ENCODE data around the gene MRPS18A. TPM values are rescaled to one million over a fixed set of nuclear protein-coding genes. Genes with fewer than 3 reads are reported as not detected.

Gene MRPS18A
- total and polyA plus RNA-seq, 9 of the 15 experiments (the other 6 are each of a cell fraction or from before 2014, with no cell fraction given): 87.5 to 243 (median 125) TPM

- TF ChIP-seq CEBPG (CRISPR knock-in tag; IDR thresholded peaks at IDR 0.05) (peak; percentile 100), CEBPG (tag; conservative IDR thresholded peaks at IDR 0.05 in 1 of 2, IDR thresholded peaks at IDR 0.05 in 1 of 2) (peak; percentile 93 to 100), ELK3 (CRISPR knock-in tag; IDR thresholded peaks at IDR 0.05) (0 out of 2 replicates have a peak, but pooled peaks have one; percentile 2), CTCF (IDR thresholded peaks at IDR 0.05 in 2 of 3, conservative IDR thresholded peaks at IDR 0.05 in 1 of 3; ENCODE audit: insufficient read depth in 2 of 3, low read depth in 1 of 3, low read length in 3 of 3) (no peak), ZC3H11A (IDR thresholded peaks at IDR 0.05; ENCODE audit: low read depth, low read length) (no peak), ZNF717 (CRISPR knock-in tag; IDR thresholded peaks at IDR 0.05) (0 out of 2 replicates have a peak, but pooled peaks have one; percentile 70), NCOA2 (IDR thresholded peaks at IDR 0.05; ENCODE audit: partially characterized antibody in 2 of 2) (no peak), ZNF699 (CRISPR knock-in tag; IDR thresholded peaks at IDR 0.05; ENCODE audit: insufficient replicate concordance) (no peak), ZNF75A (CRISPR knock-in tag; IDR thresholded peaks at IDR 0.05) (peak; percentile 59; the same call in 1 of the 2 replicates), ZNF384 (IDR thresholded peaks at IDR 0.05; ENCODE audit: low read depth, low read length) (no peak), ZFPM2 (CRISPR knock-in tag; IDR thresholded peaks at IDR 0.05) (peak; percentile 77; the same call in 1 of the 2 replicates), MEF2D (tag; conservative IDR thresholded peaks at IDR 0.05; ENCODE audit: low read depth) (peak; percentile 85; the same call in 1 of the 2 replicates), BMI1 (IDR thresholded peaks at IDR 0.05; ENCODE audit: low read length) (no peak), HDAC6 (IDR thresholded peaks at IDR 0.05; ENCODE audit: low read depth, low read length) (no peak), NFATC3 (IDR thresholded peaks at IDR 0.05) (peak; percentile 77; the same call in 1 of the 2 replicates), ATF2 (CRISPR knock-in tag; IDR thresholded peaks at IDR 0.05) (no peak), CSDE1 (IDR thresholded peaks at IDR 0.05) (no peak), MNT (conservative IDR thresholded peaks at IDR 0.05) (no peak), ZZZ3 (IDR thresholded peaks at IDR 0.05) (no peak), MXD1 (CRISPR knock-in tag; IDR thresholded peaks at IDR 0.05; ENCODE audit: borderline replicate concordance, poor library complexity, severe bottlenecking) (no peak), SRSF7 (optimal IDR thresholded peaks at IDR 0.05; ENCODE audit: low read depth, low read length) (no peak)
These were observed 60.4 kb downstream of the MRPS18A start (continued) for GRCh38 chr6:43627008-43627825.
